Fibroblast of lung (primary cell): ENCODE data around the gene SURF2. TPM values are rescaled to one million over a fixed set of nuclear protein-coding genes. Genes with fewer than 3 reads are reported as not detected.

Source experiments
- DNase-seq, 2 donors: peaks; one replicate each; pipeline versions ENCODE4 v3.0.0 to v3.0.0-alpha.2; 2010; ENCODE audit warnings: low read depth in 2 of 2
- H2AFZ ChIP-seq: 2 replicates; pipeline ENCODE4 v1.5.1; 2012; ENCODE audit warnings: low read length, control low read depth, inconsistent platforms
- H3K27ac ChIP-seq: 2 replicates; pipeline ENCODE4 v1.5.1; 2011; ENCODE audit warnings: low read length, control low read depth; ENCODE audit not compliant: insufficient read depth
- H3K27me3 ChIP-seq: 2 replicates; pipeline ENCODE4 v1.5.1; 2011; ENCODE audit warnings: mild to moderate bottlenecking, low read length; ENCODE audit not compliant: control insufficient read depth, insufficient read depth
- H3K36me3 ChIP-seq: 2 replicates; pipeline ENCODE4 v1.5.1; 2011; ENCODE audit warnings: low read length; ENCODE audit not compliant: control insufficient read depth, insufficient read depth
- H3K4me1 ChIP-seq: 2 replicates; pipeline ENCODE4 v1.5.1; 2011; ENCODE audit warnings: low read length; ENCODE audit not compliant: control insufficient read depth, insufficient read depth; ENCODE audit errors: extremely low read depth
- H3K4me2 ChIP-seq: 2 replicates; pipeline ENCODE4 v1.5.1; 2011; ENCODE audit warnings: low read length, control low read depth; ENCODE audit not compliant: insufficient read depth; ENCODE audit errors: extremely low read depth
- H3K4me3 ChIP-seq, 4 experiments: fragments of 200-600 bp in 1 of 4; sonication (generic) in 1 of 4; replicated peaks in 1 of 4; 2 replicates each; pipeline ENCODE4 v1.5.1; 2011 to 2016; ENCODE audit warnings: low read length in 4 of 4, low read depth in 3 of 4, mild to moderate bottlenecking in 3 of 4, control low read depth in 2 of 4, inconsistent platforms in 1 of 4, mixed read lengths in 1 of 4; ENCODE audit not compliant: insufficient read depth in 1 of 4; ENCODE audit errors: control extremely low read depth in 1 of 4
- H3K79me2 ChIP-seq: 2 replicates; pipeline ENCODE4 v1.5.1; 2012; ENCODE audit warnings: mild to moderate bottlenecking, low read length, inconsistent platforms; ENCODE audit not compliant: control insufficient read depth, insufficient read depth
- H3K9ac ChIP-seq: 2 replicates; pipeline ENCODE4 v1.5.1; 2011; ENCODE audit warnings: mild to moderate bottlenecking, low read length, control low read depth; ENCODE audit not compliant: insufficient read depth
- H3K9me3 ChIP-seq: 2 replicates; pipeline ENCODE4 v1.5.1; 2012; ENCODE audit warnings: low read depth, low read length; ENCODE audit not compliant: control insufficient read depth, insufficient read depth
- H4K20me1 ChIP-seq: 2 replicates; pipeline ENCODE4 v1.5.1; 2011; ENCODE audit warnings: low read length; ENCODE audit not compliant: control insufficient read depth, insufficient read depth; ENCODE audit errors: extremely low read depth
- EZH2 ChIP-seq: IDR thresholded peaks from 2 replicates; pipeline ENCODE4 v1.5.1; 2012; ENCODE audit warnings: low read length, control low read depth, mild to moderate bottlenecking; ENCODE audit errors: missing control alignments
- polyA plus RNA-seq, 2 donors: library from polyadenylated mRNA; depleted of rRNA in 1 of 2; stranded (reverse) in 1 of 2; unstranded in 1 of 2; fragments of >200 nt; gene quantifications; 2 replicates each; pipeline ENCODE4 v1.2.1, GENCODE V29; 2011 to 2012; ENCODE audit warnings: missing spikeins in 1 of 2
- total RNA-seq: library from RNA; depleted of rRNA; stranded (reverse); fragments of >200 nt; gene quantifications from 2 replicates; pipeline ENCODE4 v1.2.1, GENCODE V29; 2014
- TF ChIP-seq, protein P1 (sequence below), 2 donors: IDR thresholded peaks in 1 of 2; conservative IDR thresholded peaks in 1 of 2; 1 replicate in 1 of 2; 2 replicates in 1 of 2; pipeline ENCODE4 v1.5.1; 2011 to 2012; ENCODE audit warnings: low read length in 2 of 2, control low read depth in 1 of 2, inconsistent platforms in 1 of 2, low read depth in 1 of 2, mild to moderate bottlenecking in 1 of 2

SURF2 gene
- total and polyA plus RNA-seq, 2 donors (not counting 1 experiment from before 2014, with no cell fraction given), result 11.2 to 13.9 TPM

DNA sequence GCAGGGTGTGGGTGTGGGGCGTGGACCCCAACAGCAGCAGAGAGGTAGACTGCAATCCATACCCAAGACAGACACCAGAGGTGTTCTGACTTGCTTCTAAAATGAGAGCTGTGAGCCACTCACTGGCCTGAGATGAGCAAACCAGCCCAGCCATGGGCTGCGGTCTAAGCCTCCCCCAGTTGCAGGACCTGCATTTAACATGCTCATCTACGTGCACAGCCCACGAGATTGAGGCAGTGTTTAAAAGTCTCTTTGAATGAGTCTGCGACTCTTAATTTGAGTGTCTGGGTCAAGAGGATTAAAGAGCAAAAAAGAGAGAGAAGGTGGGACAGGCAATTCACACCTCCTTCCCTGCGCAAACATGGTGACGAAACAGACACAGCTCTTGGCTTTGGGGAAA is 13.6 kb downstream of the SURF2 start:
- Histone ChIP-seq H3K4me2 (no peak overlapping the region), H3K27ac (no peak overlapping the region), H3K79me2 (peaks cover 98% of the 10 kb centered on the region), H2AFZ (no peak overlapping the region), H4K20me1 (peaks cover 10% of the 10 kb centered on the region), H3K4me1 (peaks cover 10% of the 10 kb centered on the region), H3K9ac (no peak overlapping the region), H3K27me3 (no peaks in the 10 kb centered on the region), H3K9me3 (no peaks in the 10 kb centered on the region), H3K36me3 (peaks cover 48% of the 10 kb centered on the region), H3K4me3 (no peak overlapping the region)
- DNase-seq, result no peak
- TF ChIP-seq EZH2, result no peak
- TF ChIP-seq, protein P1, sequence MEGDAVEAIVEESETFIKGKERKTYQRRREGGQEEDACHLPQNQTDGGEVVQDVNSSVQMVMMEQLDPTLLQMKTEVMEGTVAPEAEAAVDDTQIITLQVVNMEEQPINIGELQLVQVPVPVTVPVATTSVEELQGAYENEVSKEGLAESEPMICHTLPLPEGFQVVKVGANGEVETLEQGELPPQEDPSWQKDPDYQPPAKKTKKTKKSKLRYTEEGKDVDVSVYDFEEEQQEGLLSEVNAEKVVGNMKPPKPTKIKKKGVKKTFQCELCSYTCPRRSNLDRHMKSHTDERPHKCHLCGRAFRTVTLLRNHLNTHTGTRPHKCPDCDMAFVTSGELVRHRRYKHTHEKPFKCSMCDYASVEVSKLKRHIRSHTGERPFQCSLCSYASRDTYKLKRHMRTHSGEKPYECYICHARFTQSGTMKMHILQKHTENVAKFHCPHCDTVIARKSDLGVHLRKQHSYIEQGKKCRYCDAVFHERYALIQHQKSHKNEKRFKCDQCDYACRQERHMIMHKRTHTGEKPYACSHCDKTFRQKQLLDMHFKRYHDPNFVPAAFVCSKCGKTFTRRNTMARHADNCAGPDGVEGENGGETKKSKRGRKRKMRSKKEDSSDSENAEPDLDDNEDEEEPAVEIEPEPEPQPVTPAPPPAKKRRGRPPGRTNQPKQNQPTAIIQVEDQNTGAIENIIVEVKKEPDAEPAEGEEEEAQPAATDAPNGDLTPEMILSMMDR (conservative IDR thresholded peaks at IDR 0.05 in 1 of 2, IDR thresholded peaks at IDR 0.05 in 1 of 2; ENCODE audit: low read depth in 1 of 2, low read length in 2 of 2), result no peak

DNA sequence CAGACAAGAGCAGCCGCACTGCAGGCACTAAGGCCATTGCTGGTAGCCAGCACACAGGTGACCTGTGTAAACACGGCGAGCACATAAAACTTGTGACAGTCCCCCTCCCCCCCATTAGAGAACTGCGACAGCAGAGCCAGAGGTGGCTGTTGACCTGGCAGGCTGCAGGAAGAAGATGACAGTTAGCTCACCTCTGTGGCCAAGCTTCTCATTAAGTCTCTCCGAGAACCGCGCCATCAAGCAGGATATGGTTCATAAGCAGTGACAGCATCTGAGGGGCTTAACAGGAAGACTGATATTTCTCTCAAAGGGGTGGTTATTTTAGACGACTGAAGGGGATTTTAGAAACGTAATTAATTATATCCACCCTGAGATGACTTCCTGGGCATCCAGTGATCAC is 14.3 kb downstream of the SURF2 start:
- H3K9me3 ChIP-seq, result no peaks in the 10 kb centered on the region
- TF ChIP-seq, protein P1 (conservative IDR thresholded peaks at IDR 0.05 in 1 of 2, IDR thresholded peaks at IDR 0.05 in 1 of 2; ENCODE audit: low read depth in 1 of 2, low read length in 2 of 2), result no peak
- no peak for TF ChIP-seq EZH2
- peaks cover 100% of the 10 kb centered on the region for H3K79me2 ChIP-seq
- H3K27ac ChIP-seq, result no peak overlapping the region
- DNase-seq, result no peak
- H4K20me1 ChIP-seq, result peaks cover 10% of the 10 kb centered on the region
- no peaks in the 10 kb centered on the region for H3K27me3 ChIP-seq
- H3K36me3 ChIP-seq, result peaks cover 48% of the 10 kb centered on the region
- H3K4me3 ChIP-seq, result no peak overlapping the region
- no peak overlapping the region for H2AFZ ChIP-seq
- peaks cover 10% of the 10 kb centered on the region for H3K4me1 ChIP-seq
- H3K9ac ChIP-seq, result no peak overlapping the region
- peak overlapping the region; percentile 21 for H3K4me2 ChIP-seq

DNA sequence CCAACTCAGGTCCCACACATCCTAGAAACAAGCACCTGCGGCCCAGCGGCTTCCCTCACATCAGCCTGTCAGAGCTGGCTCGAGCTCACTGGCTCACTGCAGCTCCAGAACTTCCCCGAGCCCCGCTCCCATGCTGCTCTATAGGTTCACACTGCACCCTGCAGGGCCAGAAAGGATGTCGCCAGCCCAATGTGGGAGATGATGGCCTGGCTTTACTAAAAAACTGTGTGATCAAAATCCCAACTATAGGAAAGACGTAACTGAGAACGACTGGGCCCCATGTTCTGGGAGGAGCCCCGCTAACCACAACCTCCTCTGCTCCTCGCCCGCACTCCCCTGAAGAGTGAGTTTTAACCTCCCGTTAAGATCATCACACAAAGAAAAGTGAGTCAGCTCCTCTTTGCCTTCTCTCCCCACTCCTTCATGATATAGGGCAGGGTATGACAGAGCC is 14.9 kb downstream of the SURF2 start:
- peaks cover 43% of the 10 kb centered on the region for H3K36me3 ChIP-seq
- peaks cover 10% of the 10 kb centered on the region for H4K20me1 ChIP-seq
- peaks cover 10% of the 10 kb centered on the region for H3K4me1 ChIP-seq
- H3K27me3 ChIP-seq, result no peaks in the 10 kb centered on the region
- no peak overlapping the region for H3K9ac ChIP-seq
- DNase-seq, result peak in 1 of 2 donors; percentile 52
- peaks cover 95% of the 10 kb centered on the region for H3K79me2 ChIP-seq
- H3K4me2 ChIP-seq, result no peak overlapping the region
- no peaks in the 10 kb centered on the region for H3K9me3 ChIP-seq
- no peak overlapping the region for H3K27ac ChIP-seq
- H3K4me3 ChIP-seq, result no peak overlapping the region
- TF ChIP-seq EZH2, result no peak
- TF ChIP-seq, protein P1 (conservative IDR thresholded peaks at IDR 0.05 in 1 of 2, IDR thresholded peaks at IDR 0.05 in 1 of 2; ENCODE audit: low read depth in 1 of 2, low read length in 2 of 2), result no peak
- H2AFZ ChIP-seq, result no peak overlapping the region
